Measurements from ENCODE around the gene VPS13D.

DNA sequence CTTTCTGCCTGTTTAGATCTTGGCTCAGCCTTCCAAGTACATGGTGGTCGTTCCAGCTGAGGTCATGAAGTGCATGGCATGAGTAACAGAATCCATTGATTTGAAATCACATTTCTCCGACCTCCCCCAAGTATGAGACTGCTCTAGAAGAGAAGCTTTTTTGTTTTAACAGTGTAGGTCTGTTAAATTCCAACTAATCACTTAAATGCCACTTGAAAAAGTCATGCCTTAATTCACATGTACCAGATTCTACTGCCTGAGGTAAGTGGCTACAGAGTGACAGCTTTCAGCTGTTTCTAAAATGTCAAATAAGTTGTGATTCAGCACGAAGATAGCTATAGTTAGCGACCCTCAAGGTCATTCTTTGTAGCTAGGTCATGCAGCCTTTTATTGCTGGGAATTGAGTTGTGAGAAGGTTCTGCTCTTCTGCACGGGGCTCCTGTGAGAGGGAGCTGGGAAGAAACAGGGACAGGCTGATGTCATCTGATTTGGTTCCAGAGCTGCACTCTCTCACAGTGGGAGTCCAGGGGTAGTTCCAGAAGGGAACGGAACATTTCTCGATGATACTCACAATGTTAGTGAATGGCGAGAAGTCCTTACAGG is 112.7 kb downstream of the VPS13D start:
- TF ChIP-seq, protein P1, sequence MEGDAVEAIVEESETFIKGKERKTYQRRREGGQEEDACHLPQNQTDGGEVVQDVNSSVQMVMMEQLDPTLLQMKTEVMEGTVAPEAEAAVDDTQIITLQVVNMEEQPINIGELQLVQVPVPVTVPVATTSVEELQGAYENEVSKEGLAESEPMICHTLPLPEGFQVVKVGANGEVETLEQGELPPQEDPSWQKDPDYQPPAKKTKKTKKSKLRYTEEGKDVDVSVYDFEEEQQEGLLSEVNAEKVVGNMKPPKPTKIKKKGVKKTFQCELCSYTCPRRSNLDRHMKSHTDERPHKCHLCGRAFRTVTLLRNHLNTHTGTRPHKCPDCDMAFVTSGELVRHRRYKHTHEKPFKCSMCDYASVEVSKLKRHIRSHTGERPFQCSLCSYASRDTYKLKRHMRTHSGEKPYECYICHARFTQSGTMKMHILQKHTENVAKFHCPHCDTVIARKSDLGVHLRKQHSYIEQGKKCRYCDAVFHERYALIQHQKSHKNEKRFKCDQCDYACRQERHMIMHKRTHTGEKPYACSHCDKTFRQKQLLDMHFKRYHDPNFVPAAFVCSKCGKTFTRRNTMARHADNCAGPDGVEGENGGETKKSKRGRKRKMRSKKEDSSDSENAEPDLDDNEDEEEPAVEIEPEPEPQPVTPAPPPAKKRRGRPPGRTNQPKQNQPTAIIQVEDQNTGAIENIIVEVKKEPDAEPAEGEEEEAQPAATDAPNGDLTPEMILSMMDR (IDR thresholded peaks at IDR 0.05 in 2 of 3, conservative IDR thresholded peaks at IDR 0.05 in 1 of 3; ENCODE audit: borderline replicate concordance in 1 of 3, insufficient read depth in 1 of 3, low read depth in 2 of 3, low read length in 2 of 3), result no peak
- TF ChIP-seq, protein P2, sequence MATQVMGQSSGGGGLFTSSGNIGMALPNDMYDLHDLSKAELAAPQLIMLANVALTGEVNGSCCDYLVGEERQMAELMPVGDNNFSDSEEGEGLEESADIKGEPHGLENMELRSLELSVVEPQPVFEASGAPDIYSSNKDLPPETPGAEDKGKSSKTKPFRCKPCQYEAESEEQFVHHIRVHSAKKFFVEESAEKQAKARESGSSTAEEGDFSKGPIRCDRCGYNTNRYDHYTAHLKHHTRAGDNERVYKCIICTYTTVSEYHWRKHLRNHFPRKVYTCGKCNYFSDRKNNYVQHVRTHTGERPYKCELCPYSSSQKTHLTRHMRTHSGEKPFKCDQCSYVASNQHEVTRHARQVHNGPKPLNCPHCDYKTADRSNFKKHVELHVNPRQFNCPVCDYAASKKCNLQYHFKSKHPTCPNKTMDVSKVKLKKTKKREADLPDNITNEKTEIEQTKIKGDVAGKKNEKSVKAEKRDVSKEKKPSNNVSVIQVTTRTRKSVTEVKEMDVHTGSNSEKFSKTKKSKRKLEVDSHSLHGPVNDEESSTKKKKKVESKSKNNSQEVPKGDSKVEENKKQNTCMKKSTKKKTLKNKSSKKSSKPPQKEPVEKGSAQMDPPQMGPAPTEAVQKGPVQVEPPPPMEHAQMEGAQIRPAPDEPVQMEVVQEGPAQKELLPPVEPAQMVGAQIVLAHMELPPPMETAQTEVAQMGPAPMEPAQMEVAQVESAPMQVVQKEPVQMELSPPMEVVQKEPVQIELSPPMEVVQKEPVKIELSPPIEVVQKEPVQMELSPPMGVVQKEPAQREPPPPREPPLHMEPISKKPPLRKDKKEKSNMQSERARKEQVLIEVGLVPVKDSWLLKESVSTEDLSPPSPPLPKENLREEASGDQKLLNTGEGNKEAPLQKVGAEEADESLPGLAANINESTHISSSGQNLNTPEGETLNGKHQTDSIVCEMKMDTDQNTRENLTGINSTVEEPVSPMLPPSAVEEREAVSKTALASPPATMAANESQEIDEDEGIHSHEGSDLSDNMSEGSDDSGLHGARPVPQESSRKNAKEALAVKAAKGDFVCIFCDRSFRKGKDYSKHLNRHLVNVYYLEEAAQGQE (IDR thresholded peaks at IDR 0.05; ENCODE audit: low read depth), result no peak
- no peak for TF ChIP-seq CEBPB (IDR thresholded peaks at IDR 0.05; ENCODE audit: low read depth)
- TF ChIP-seq, protein P3, sequence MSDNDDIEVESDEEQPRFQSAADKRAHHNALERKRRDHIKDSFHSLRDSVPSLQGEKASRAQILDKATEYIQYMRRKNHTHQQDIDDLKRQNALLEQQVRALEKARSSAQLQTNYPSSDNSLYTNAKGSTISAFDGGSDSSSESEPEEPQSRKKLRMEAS (IDR thresholded peaks at IDR 0.05), result no peak
- no peak for TF ChIP-seq POLR2A (IDR thresholded peaks at IDR 0.05; ENCODE audit: borderline replicate concordance, extremely low read depth, insufficient read depth, insufficient read length)
- no peak for TF ChIP-seq EZH2 (IDR thresholded peaks at IDR 0.05)
- TF ChIP-seq SIN3A (IDR thresholded peaks at IDR 0.05; ENCODE audit: low read depth), result no peak
- TF ChIP-seq POLR2AphosphoS5 (IDR thresholded peaks at IDR 0.05; ENCODE audit: low read depth, low read length), result no peak
- TF ChIP-seq, protein P4, sequence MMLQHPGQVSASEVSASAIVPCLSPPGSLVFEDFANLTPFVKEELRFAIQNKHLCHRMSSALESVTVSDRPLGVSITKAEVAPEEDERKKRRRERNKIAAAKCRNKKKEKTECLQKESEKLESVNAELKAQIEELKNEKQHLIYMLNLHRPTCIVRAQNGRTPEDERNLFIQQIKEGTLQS (IDR thresholded peaks at IDR 0.05), result no peak
- TF ChIP-seq, protein P5, sequence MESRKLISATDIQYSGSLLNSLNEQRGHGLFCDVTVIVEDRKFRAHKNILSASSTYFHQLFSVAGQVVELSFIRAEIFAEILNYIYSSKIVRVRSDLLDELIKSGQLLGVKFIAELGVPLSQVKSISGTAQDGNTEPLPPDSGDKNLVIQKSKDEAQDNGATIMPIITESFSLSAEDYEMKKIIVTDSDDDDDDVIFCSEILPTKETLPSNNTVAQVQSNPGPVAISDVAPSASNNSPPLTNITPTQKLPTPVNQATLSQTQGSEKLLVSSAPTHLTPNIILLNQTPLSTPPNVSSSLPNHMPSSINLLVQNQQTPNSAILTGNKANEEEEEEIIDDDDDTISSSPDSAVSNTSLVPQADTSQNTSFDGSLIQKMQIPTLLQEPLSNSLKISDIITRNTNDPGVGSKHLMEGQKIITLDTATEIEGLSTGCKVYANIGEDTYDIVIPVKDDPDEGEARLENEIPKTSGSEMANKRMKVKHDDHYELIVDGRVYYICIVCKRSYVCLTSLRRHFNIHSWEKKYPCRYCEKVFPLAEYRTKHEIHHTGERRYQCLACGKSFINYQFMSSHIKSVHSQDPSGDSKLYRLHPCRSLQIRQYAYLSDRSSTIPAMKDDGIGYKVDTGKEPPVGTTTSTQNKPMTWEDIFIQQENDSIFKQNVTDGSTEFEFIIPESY (IDR thresholded peaks at IDR 0.05; ENCODE audit: extremely low read depth, insufficient replicate concordance, low read length), result no peak
- TF ChIP-seq SP1 (IDR thresholded peaks at IDR 0.05; ENCODE audit: low read depth), result no peak
- no peak for TF ChIP-seq FOSL1 (IDR thresholded peaks at IDR 0.05; ENCODE audit: low read depth)
- TF ChIP-seq YY1 (IDR thresholded peaks at IDR 0.05; ENCODE audit: extremely low read depth, insufficient replicate concordance, low read depth, low read length), result no peak

All from HCT116 (cell line).